Gastroesophageal sphincter (tissue), 4 donors: Measurements from ENCODE around the gene MIXL1. TPM values are rescaled to one million over a fixed set of nuclear protein-coding genes. Genes with fewer than 3 reads are reported as not detected.
"Not testable (repeated sequence)": the region's sequence is repeated elsewhere in the genome, so short reads cannot be mapped to it uniquely, and the experiment has no call there.

Source experiments
- ATAC-seq: fragments of 150-250 bp; one replicate; pipeline ENCODE4 v1.9.1; 2016; ENCODE audit warnings: mild to moderate bottlenecking, moderate library complexity
- H3K27ac ChIP-seq, 4 donors: fragments of 200-600 bp; sonication (generic) in 3 of 4; 1 replicate in 3 of 4; 2 replicates in 1 of 4; pipeline ENCODE4 v1.5.1; 2016 to 2019
- H3K27me3 ChIP-seq: fragments of 200-600 bp; sonication (generic); one replicate; pipeline ENCODE4 v1.5.1; 2019
- H3K36me3 ChIP-seq, 2 donors: fragments of 200-600 bp; sonication (generic); one replicate each; pipeline ENCODE4 v1.5.1; 2019; ENCODE audit warnings: control low read depth in 1 of 2
- H3K4me1 ChIP-seq, 3 donors: fragments of 200-600 bp; sonication (generic); 1 replicate in 2 of 3; 2 replicates in 1 of 3; pipeline ENCODE4 v1.5.1; 2016 to 2019; ENCODE audit warnings: control low read depth in 2 of 3
- H3K4me3 ChIP-seq, 2 donors: fragments of 200-600 bp; sonication (generic); one replicate each; pipeline ENCODE4 v1.5.1; 2019; ENCODE audit warnings: mild to moderate bottlenecking in 1 of 2, moderate library complexity in 1 of 2
- H3K9me3 ChIP-seq, 3 donors: fragments of 200-600 bp; sonication (generic); one replicate each; pipeline ENCODE4 v1.5.1; 2017 to 2019; ENCODE audit warnings: control low read depth in 2 of 3
- CTCF ChIP-seq, 4 experiments: fragments of 200-600 bp in 2 of 4; fragments of 450-650 bp in 2 of 4; sonication (generic) in 1 of 4; IDR thresholded peaks; one replicate each; pipeline ENCODE4 v1.5.1; 2017 to 2019; ENCODE audit warnings: antibody characterized with exemption in 4 of 4, mild to moderate bottlenecking in 2 of 4, moderate library complexity in 2 of 4
- EP300 ChIP-seq: sonication (generic); formaldehyde crosslinking; IDR thresholded peaks from one replicate; pipeline ENCODE4 v1.6.1; 2017; ENCODE audit warnings: antibody characterized with exemption, mild to moderate bottlenecking
- POLR2A ChIP-seq, 2 donors: fragments of 450-650 bp; IDR thresholded peaks; one replicate each; pipeline ENCODE4 v1.6.1; 2017; ENCODE audit warnings: antibody characterized with exemption in 2 of 2, mild to moderate bottlenecking in 2 of 2, moderate library complexity in 1 of 2
- POLR2AphosphoS5 ChIP-seq: sonication (generic); formaldehyde crosslinking; IDR thresholded peaks from one replicate; pipeline ENCODE4 v1.6.1; 2017; ENCODE audit warnings: antibody characterized with exemption
- WGBS, 2 donors: methylation state at CpG; one replicate each; pipeline ENCODE4 v1.1.5; 2018; ENCODE audit warnings: low coverage in 1 of 2; 5-methylcytosine and 5-hydroxymethylcytosine counted together
- total RNA-seq, 4 donors: library from RNA; depleted of rRNA; stranded (reverse); fragments of >200 nt; gene quantifications; one replicate each; pipeline ENCODE4 v1.1.0, GENCODE V29; 2016

Gene MIXL1
- total RNA-seq, 4 donors from 2014 or later, result not detected

GRCh38 chr1:226236826-226237225 lies 13.4 kb downstream of the MIXL1 start:
- WGBS, 2 donors, result 80 to 100% methylated on average over 1 of the region's 1 CpG
- H3K27me3 ChIP-seq, result no peaks in the 10 kb centered on the region

GRCh38 chr1:226239421-226239820 lies 16.0 kb downstream of the MIXL1 start:
- Histone ChIP-seq H3K4me1 (no peaks in the 10 kb centered on the region), H3K27ac (no peak overlapping the region), H3K4me3 (no peak overlapping the region), H3K9me3 (no peaks in the 10 kb centered on the region), H3K27me3 (no peaks in the 10 kb centered on the region), H3K36me3 (peaks cover 0 to 27% of the 10 kb centered on the region in 2 donors)
- TF ChIP-seq POLR2A (IDR thresholded peaks at IDR 0.05) (no peak), CTCF (IDR thresholded peaks at IDR 0.05) (no peak), POLR2AphosphoS5 (no peak), EP300 (no peak)
- no peak for ATAC-seq
- WGBS, 2 donors, result 90 to 94% methylated on average over 3 of the region's 3 CpGs

More at GRCh38 chr1:226236826-226237225, 13.4 kb downstream of the MIXL1 start:
- TF ChIP-seq EP300, result no peak
- no peak for TF ChIP-seq CTCF (IDR thresholded peaks at IDR 0.05)
- no peak for TF ChIP-seq POLR2AphosphoS5
- no peak for TF ChIP-seq POLR2A (IDR thresholded peaks at IDR 0.05)
- no peak overlapping the region for H3K27ac ChIP-seq
- no peak overlapping the region for H3K4me3 ChIP-seq
- ATAC-seq, result no peak
- H3K4me1 ChIP-seq, result no peaks in the 10 kb centered on the region
- no peaks in the 10 kb centered on the region for H3K9me3 ChIP-seq
- peaks cover 0 to 37% of the 10 kb centered on the region in 2 donors for H3K36me3 ChIP-seq

- Histone ChIP-seq H3K27me3 (no peaks in the 10 kb centered on the region), H3K4me3 (no peak overlapping the region), H3K4me1 (peaks cover 0 to 15% (median 3%) of the 10 kb centered on the region in 3 donors), H3K36me3 (no peaks in the 10 kb centered on the region), H3K9me3 (no peaks in the 10 kb centered on the region), H3K27ac (peak overlapping the region in 2 of 4 donors; percentile 8 to 46)
- 0 to 30% methylated on average over 1 to 2 of the region's 2 CpGs for WGBS, 2 donors
- TF ChIP-seq POLR2A (IDR thresholded peaks at IDR 0.05) (no peak), POLR2AphosphoS5 (no peak), EP300 (no peak), CTCF (IDR thresholded peaks at IDR 0.05) (no peak)
- ATAC-seq, result no peak
Observed at GRCh38 chr1:226248091-226248490, 24.6 kb downstream of the MIXL1 start.

GRCh38 chr1:226248796-226249195 lies 25.3 kb downstream of the MIXL1 start:
- Histone ChIP-seq H3K36me3 (no peaks in the 10 kb centered on the region), H3K9me3 (no peaks in the 10 kb centered on the region), H3K27me3 (no peaks in the 10 kb centered on the region), H3K27ac (no peak overlapping the region), H3K4me3 (no peak overlapping the region), H3K4me1 (peaks cover 0 to 15% (median 3%) of the 10 kb centered on the region in 3 donors)
- ATAC-seq, result no peak
- WGBS, 2 donors, result 19 to 77% methylated on average over 3 of the region's 3 CpGs
- TF ChIP-seq POLR2AphosphoS5, result no peak

- ATAC-seq, result no peak
- H3K36me3 ChIP-seq, result no peaks in the 10 kb centered on the region
- peaks cover 0 to 15% (median 3%) of the 10 kb centered on the region in 3 donors for H3K4me1 ChIP-seq
- no peak overlapping the region for H3K27ac ChIP-seq
- TF ChIP-seq EP300 (no peak), POLR2A (IDR thresholded peaks at IDR 0.05) (no peak), POLR2AphosphoS5 (no peak), CTCF (IDR thresholded peaks at IDR 0.05) (no peak)
- no peaks in the 10 kb centered on the region for H3K27me3 ChIP-seq
- WGBS, 2 donors, result 89 to 100% methylated on average over 1 of the region's 1 CpG
- H3K4me3 ChIP-seq, result no peak overlapping the region
- no peaks in the 10 kb centered on the region for H3K9me3 ChIP-seq
Observed at GRCh38 chr1:226250511-226250910, 27.0 kb downstream of the MIXL1 start.

GRCh38 chr1:226252841-226253240 lies 29.4 kb downstream of the MIXL1 start:
- not testable (repeated sequence) for H3K27me3 ChIP-seq, H3K9me3 ChIP-seq, H3K4me3 ChIP-seq, ATAC-seq, H3K27ac ChIP-seq, H3K36me3 ChIP-seq
- 86 to 97% methylated on average over 2 to 5 of the region's 7 CpGs for WGBS, 2 donors
- H3K4me1 ChIP-seq, result peaks cover 0 to 12% (median 2%) of the 10 kb centered on the region in 3 donors
